LNCAP (cell line): ENCODE data around the gene MX1.

Experiments used
- CTCF ChIP-seq: fragments of 450-650 bp; IDR thresholded peaks from 2 replicates; pipeline ENCODE4 v1.5.1; 2017; ENCODE audit warnings: mild to moderate bottlenecking

The MX1 gene

GRCh38 chr21:41429305-41429704 lies 3.3 kb downstream of the MX1 start:
- no peak for TF ChIP-seq CTCF

GRCh38 chr21:41429925-41430491 lies 4.0 kb downstream of the MX1 start:
- no peak for TF ChIP-seq CTCF

GRCh38 chr21:41431788-41432548 lies 5.9 kb downstream of the MX1 start:
- TF ChIP-seq CTCF = no peak

- no peak for TF ChIP-seq CTCF
These were observed 6.8 kb downstream of the MX1 start for GRCh38 chr21:41432562-41433460.

GRCh38 chr21:41433566-41433965 lies 7.5 kb downstream of the MX1 start:
- TF ChIP-seq CTCF = no peak

GRCh38 chr21:41435706-41436105 lies 9.7 kb downstream of the MX1 start:
- no peak for TF ChIP-seq CTCF

GRCh38 chr21:41437729-41438128 lies 11.7 kb downstream of the MX1 start:
- TF ChIP-seq CTCF = no peak
